IPS-11a (cell line): Measurements from ENCODE around the gene GRPEL2.

ENCODE experiments used
- H3K4me3 ChIP-seq: one replicate; pipeline ENCODE4 v1.5.1; 2013; ENCODE audit warnings: low read depth, low read length, control low read depth

The GRPEL2 gene

DNA sequence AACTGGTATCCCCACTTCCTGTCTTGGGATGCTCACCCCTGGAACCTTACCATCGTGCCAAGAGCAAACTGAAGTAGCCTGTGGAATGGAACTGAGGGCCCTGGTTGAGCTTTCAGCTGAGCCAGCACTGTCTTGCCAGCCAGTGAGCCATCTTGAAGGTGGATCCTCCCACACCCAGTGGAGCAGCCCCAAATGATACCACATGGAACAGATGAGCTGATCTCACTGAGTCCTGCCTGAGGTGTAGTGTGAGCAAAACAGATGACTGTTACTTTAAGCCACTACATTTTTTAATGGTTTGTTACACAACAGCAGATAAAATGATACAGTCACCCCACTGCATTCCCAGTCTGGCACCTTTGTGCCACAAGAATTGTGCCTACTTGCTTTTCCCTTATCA lies 10.4 kb downstream of the GRPEL2 start:
- H3K4me3 ChIP-seq: no peak overlapping the region

DNA sequence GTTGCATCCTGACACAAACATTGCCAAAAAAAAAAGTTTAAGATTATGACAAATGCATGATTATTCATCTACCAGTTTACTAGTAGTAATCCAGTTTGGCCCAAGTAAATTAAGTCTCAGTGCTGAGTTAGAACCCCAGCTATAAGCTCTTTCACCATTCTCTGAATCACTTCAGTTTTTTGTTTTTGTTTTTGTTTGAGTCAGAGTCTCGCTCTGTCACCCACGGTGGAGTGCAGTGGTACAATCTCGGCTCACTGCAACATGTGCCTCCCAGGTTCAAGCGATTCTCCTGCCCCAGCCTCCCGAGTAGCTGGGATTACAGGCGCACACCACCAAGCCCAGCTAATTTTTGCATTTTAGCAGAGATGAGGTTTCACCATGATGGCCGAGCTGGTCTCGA lies 11.1 kb downstream of the GRPEL2 start:
- H3K4me3 ChIP-seq: no peak overlapping the region

DNA sequence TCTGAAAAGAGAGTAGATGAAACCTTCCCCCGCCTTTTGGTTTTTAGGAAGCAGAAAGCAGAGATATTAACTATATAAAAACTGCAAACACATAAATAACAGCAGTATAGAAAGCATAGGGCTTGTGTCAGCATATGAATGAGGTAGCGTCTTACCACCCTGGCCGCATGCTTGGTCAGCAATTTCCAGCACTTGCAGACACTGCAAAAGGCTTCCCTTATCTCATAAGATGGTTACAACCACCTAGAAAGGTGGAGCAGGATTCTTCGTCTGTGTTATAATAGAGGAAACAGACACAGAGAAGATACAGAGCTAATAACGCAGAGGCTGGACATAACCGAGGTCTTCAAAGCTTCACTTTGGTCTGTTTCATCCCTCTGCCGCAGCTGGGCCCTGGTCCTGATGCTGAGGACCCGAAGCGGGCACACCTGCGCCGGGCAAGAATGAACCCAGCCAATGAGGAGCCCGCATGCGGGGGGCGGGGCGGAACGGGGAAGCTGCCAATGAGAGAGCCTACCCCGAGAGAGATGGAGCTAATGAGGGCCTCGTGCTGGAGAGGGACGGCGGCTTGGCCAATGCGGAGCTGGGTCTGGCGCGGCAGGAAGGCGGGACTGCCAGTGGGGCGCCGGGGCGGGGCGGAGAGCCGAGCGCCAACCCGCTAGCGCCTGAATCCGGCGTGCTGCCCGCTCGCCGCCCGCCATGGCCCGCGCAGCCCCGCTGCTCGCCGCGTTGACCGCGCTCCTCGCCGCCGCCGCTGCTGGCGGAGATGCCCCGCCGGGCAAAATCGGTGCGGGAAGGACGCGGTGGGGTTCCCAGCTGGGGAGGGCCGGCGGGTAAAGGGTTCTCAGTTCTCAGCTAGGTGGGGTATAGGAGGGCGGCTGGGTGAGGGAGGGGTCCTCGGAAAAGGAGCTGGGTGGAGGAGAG lies 12.3 kb downstream of the GRPEL2 start, which contains the start of gene PCYOX1L:
Gene PCYOX1L (plus strand): TSS at position 677 of the 924 bp plus-strand sequence. CDS start 23 bp downstream, at position 700.
- peak within 1 kb of the TSS; percentile 79 for H3K4me3 ChIP-seq

DNA sequence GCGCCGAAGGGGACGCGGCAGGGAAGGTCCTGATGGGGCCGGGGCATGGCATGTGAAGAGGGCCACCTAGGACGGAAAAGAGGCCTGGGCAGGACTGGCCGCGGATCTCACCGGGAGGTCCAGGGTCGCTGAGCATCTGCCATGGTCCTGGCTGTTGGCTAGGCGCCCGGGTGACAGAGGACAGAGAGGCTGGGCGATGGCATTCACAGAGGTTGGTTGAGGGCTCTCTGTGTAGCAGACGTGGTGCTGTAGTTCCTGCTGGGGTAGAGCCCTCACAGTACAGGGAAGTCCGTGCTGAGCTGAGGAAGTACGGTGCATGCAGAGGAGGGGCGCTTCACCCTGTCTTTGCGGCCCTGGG lies 13.0 kb downstream of the GRPEL2 start:
- peak overlapping the region; percentile 79 for H3K4me3 ChIP-seq

DNA sequence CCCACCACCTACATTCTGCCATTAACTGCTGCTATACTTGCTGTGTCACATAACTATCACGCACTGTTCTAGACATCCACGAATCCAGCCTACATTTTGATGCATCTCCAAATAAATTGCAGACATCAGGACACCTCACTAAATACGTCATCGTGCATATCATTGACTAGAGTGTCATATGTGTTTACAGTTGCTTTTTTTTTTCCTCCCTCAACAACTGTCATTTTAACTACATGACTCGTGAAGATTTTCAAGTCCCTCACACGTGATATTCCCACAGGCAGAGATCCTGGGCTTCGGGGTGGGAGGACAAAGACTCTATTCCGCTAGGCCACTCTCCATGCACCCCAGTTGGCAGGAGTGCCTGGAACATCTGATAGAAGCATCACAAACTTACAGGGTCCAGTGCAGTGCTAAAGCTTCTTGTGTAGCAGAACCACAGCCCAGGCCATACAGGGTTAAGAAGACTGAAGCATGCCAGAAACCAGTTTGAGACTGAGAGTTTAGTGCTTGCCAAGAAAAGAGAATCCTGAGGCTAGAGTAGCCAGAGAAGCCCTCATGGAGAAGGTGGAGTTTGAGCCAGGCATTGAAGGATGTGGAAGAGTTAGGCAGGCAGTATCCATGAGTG lies 13.7 kb downstream of the GRPEL2 start:
- no peak overlapping the region for H3K4me3 ChIP-seq

DNA sequence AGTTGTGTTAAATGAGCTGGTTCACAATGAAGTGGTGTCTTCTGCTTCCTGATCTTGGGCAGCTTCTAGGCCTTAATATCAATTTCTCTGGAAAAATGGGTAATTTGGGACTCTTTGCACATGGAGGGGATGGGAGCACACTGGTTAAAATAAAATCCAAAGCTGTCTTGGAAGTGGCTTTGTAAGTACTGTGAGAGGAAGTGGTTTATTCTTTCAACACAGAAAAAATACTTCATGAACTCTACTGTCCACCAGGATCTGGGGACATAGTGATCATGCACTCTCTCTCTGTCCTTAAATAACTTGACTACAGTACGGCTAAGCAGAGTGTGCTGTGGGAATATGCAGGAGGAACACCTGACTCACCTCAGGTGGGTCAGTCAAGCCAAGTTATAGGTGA lies 15.0 kb downstream of the GRPEL2 start:
- H3K4me3 ChIP-seq: no peak overlapping the region

DNA sequence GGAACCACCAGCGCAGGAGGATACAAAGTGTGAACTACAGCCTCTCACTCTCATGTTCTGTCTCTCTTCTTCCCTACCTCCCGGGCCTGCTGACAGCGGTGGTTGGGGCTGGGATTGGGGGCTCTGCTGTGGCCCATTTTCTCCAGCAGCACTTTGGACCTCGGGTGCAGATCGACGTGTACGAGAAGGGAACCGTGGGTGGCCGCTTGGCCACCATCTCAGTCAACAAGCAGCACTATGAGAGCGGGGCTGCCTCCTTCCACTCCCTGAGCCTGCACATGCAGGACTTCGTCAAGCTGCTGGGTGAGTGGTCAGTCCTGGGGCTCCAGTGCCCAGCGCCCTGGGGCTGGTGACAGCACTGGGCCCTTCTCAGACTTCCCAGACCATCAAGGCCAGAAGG lies 17.2 kb downstream of the GRPEL2 start:
- H3K4me3 ChIP-seq: no peak overlapping the region

DNA sequence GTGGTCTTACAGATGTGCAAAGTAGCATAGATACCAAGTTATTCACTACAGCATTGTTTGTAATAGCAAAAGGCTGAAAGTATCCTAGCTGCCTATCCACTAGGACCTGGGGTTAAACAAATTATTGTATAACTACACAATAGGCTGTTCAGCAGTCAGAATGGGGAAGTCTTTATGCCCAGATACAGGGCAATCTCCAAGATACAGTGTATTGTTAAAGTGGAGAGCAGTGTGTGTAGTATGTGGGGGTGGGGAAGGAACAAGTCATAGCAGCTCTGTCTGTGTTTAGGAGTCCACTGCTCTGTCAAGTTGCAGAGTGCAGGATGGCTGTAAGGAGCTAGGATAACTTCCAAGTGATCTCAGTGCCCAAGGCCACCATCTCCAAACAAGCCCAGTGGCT lies 18.1 kb downstream of the GRPEL2 start:
- no peak overlapping the region for H3K4me3 ChIP-seq

DNA sequence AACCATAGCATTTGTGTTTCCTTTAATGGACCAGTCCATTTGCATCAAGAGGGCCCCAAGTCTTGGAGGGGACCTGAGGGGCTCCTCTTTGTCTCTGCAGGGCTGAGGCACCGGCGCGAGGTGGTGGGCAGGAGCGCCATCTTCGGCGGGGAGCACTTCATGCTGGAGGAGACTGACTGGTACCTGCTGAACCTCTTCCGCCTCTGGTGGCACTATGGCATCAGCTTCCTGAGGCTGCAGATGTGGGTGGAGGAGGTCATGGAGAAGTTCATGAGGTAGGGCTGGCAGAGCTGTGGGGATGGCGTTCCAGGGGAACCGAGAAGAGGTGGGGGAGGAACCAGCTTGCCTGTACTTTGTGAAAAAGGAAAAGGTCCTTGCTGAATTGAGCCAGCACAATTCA lies 18.6 kb downstream of the GRPEL2 start:
- no peak overlapping the region for H3K4me3 ChIP-seq

DNA sequence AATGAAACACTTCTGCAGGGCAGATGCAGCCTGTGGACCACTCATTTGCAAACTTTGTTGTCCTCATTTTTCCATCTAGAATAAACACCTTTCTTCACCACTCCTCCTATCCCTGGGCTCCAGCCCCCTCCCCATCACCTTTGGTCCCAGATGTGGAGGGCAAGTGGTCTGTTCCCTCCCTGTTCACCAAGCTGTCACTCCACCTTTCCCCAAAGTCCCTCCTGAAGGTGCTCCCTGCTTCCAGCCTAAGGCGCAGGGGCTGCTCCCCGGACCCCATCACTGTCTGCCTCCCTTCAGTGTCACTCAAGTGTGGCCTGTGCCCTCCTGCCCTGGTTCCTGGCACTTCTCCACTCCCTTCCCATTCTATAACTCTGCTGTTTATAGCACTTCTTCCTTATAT lies 19.4 kb downstream of the GRPEL2 start:
- H3K4me3 ChIP-seq: no peak overlapping the region

DNA sequence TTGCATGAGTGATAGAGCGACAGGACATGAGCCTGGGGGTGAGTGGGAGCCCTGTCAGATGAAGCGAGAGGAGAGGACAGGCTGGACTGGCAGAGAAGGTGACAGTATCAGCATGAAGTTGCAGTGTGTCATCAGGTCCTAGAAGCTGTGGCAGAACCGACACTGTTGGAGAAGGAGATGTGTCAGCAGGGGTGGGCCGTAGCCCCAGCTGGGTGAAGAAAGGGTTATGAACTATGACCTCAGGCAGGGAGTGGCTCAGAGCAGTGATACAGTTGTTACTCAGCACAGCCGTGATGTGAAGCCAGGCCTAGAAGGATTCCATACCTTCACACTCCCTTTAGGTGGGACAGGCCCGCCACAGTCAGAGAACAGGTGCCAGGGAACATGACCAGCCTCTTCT lies 20.1 kb downstream of the GRPEL2 start:
- no peak overlapping the region for H3K4me3 ChIP-seq

DNA sequence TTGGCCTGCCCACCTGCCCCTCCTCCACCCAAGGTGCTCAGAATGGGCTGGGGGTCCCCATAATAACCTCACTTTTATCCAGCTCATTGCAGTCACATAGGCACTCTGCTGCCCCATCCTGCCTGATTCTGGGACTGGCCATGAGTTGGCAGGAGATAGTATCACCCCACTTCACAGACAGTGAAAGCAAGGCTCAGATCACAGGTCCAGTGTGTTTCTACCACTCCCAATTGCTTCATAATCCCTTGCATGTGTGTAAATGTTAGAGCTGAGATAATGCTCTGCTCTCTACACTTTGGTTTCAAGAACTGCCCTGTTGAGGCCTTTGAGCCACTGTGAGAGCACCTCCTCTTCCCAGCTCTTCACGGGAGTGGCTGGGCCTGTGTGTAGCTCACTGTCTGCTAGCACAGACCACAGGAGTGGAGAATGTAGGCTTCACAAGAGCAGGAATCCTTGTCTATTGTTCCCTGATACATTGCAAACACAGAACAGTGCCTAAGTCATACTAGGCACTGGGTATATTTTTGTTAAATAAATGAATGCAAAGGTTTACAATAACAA lies 20.9 kb downstream of the GRPEL2 start:
- no peak overlapping the region for H3K4me3 ChIP-seq

DNA sequence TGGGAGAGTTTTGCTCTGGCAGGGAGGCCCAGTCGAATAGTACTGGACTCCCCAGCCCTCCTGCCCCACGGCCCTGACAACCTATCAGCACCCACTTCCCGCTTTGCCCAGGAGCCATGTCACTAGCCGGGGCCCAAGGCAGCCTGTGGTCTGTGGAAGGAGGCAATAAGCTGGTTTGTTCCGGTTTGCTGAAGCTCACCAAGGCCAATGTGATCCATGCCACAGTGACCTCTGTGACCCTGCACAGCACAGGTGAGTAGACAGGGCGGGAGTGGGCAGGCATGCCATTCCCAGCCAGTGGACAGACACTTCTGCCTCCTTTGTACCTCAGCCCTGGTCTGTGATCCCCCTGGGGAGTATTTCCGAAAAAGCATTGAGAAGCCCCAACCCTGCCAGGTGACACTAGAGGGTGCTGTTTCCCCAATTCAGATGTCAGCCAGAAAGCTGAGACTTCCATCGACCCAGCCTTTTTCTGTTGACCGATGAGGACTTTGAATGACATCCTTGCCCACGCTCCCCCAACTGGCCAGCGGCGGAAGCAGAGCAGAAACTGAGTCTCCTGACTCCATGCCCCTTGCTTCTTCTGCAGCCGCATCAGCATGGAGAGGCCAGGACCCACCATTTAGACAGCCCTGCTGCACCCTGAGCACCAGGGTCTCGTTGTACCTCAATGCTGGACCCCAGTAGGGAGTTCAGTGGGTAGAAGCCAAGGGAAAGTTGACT lies 22.1 kb downstream of the GRPEL2 start:
- no peak overlapping the region for H3K4me3 ChIP-seq

DNA sequence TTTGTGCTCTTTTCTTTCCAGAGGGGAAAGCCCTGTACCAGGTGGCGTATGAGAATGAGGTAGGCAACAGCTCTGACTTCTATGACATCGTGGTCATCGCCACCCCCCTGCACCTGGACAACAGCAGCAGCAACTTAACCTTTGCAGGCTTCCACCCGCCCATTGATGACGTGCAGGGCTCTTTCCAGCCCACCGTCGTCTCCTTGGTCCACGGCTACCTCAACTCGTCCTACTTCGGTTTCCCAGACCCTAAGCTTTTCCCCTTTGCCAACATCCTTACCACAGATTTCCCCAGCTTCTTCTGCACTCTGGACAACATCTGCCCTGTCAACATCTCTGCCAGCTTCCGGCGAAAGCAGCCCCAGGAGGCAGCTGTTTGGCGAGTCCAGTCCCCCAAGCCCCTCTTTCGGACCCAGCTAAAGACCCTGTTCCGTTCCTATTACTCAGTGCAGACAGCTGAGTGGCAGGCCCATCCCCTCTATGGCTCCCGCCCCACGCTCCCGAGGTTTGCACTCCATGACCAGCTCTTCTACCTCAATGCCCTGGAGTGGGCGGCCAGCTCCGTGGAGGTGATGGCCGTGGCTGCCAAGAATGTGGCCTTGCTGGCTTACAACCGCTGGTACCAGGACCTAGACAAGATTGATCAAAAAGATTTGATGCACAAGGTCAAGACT lies 22.8 kb downstream of the GRPEL2 start:
- H3K4me3 ChIP-seq: no peak overlapping the region

DNA sequence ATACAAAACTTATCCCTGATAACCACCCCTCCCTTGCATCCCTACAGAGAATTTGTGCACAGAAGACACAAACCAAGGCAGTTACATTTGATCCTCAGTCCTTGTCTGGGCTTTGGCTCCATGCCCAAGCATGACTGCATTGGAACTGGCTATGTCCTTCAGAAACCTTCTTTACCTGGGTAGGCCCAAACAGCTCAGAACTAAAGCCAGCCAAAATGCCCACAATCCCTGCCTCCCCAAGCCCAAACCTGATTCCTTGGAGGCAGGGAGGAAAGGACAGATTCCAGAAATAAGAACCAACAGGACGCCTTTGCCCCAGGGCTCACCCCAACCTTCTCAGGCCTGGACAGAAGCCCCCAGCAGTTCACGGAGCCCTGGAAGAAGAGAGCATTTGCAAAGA lies 25.6 kb downstream of the GRPEL2 start:
- no peak overlapping the region for H3K4me3 ChIP-seq

DNA sequence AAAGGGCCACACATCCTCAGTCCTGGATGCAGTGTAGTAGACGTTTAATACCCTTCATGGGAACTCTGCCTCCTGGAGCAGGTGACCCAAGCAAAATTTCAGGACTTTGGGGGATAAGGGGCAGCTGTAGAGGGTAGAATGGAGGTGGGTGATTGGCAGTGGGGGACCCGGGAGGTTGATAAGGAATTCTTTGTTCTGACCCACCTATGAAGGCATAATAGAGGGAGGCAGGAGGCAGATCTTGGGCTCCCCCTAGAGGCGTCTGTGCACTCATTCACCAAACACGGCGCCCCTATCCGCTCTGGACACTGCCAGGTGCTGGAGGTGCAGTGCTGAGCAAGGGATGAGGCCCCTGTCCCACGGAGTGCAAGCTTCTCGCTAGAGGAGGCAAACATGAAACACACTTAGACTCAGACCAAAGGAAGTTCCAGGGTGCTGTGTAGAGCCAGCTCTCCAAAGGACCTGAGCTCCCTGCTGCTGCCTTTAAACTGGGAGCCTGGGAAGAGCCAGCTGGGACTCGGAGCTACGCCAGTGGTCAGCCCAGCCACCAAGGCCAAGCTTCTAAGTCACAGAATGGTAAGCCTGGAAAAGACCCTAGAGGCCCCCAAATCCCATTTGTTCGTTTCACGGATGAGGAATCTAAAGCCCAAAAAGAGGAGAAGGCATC lies 26.1 kb downstream of the GRPEL2 start:
- no peak overlapping the region for H3K4me3 ChIP-seq

DNA sequence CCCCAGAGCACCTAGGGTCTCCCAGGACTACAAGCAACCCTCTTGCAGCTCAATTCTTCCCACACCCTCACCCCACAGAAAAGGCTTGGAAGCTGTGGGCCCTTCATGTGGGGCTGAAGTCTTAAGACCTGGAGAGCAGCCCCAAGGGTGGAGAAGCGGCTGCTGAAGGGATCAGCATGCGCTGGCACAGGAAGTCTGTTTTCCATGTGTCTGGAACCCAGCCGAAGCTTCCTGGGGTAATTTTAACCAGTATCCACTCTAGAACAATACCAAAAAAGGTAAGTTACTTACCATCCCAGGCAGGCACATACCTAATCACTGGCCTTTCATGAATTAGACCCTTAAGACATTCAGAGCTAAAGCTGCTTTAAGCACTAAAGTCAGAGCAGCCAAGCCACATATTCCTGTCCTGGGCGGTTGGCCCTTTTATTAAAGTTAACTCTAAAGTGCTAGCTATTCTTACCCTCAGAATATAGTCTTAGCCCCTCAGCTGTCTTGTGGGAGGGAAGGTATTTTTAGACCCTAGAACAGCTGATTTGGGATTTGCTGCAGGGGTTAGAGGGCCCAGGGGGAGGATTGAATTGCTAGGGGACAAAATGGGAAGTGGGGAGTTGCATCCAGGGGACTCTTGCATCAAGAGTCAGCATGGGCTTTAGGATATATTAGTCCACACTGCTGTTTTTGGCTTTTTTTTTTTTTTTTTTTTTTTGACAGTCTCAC lies 26.9 kb downstream of the GRPEL2 start:
- H3K4me3 ChIP-seq: no peak overlapping the region

DNA sequence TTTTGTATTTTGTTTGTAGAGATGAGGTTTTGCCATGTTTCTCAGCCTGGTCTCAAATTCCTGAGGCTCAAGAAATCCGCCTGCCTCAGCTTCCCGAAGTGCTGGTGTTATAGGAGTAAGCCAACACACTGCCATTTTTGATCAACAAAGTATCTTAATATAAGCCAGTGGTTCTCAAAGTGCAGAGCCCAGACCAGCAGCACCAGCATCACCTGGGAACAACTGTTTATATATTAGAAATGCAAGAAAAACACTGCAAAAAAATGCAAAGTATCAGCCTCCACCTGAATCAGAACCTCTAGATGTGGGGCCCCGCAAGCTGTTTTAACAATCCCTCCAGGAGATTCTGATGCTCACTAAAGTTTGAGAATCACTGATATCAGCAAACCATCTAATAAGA lies 27.6 kb downstream of the GRPEL2 start:
- H3K4me3 ChIP-seq: no peak overlapping the region

DNA sequence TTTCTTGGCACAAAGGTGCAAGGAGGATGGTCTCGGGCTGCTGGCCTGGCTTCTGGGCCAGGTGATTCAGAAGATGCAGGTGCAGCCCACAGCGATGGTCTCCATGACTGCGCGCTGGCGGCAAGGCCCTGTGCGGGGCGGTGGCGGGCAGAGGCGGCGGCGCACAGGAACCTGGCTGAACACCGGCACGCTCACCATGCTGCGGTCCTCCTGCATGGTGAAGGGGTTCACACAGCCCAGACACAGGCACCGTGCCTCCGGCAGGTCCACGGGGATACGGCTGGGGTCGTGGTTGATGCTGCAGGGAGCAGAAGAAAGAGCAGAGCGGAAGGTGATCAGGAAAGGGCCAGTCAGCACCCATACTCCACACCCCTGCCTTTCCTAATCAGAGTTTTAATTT lies 29.0 kb downstream of the GRPEL2 start:
- no peak overlapping the region for H3K4me3 ChIP-seq

DNA sequence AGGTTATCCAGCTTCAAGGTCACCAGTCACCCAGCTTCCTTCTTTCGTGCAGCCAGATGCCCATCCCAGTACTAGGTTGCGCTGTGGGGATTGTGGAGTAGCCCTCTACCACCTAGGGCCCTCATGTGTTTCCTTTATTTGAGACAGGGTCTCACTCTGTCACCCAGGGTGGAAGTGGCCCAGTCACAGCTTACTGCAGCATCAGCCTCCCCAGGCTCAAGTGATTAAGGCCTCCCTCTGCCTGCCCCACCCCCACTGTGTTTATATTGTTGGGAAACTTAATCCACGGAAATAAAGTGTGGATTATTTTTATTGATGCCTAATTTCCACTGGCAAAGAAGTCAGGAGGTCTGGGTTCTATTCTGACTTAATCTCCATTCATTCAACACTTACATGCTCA lies 29.5 kb downstream of the GRPEL2 start:
- no peak overlapping the region for H3K4me3 ChIP-seq
